HG02623 (cell line): Measurements from ENCODE around the gene PHF19.

Source experiments
- ATAC-seq: cut with Tn5 transposase; IDR thresholded peaks from one replicate; pipeline ENCODE4 v1.9.1; 2021; ENCODE audit warnings: moderate library complexity; ENCODE audit not compliant: unreplicated experiment

Gene PHF19

DNA sequence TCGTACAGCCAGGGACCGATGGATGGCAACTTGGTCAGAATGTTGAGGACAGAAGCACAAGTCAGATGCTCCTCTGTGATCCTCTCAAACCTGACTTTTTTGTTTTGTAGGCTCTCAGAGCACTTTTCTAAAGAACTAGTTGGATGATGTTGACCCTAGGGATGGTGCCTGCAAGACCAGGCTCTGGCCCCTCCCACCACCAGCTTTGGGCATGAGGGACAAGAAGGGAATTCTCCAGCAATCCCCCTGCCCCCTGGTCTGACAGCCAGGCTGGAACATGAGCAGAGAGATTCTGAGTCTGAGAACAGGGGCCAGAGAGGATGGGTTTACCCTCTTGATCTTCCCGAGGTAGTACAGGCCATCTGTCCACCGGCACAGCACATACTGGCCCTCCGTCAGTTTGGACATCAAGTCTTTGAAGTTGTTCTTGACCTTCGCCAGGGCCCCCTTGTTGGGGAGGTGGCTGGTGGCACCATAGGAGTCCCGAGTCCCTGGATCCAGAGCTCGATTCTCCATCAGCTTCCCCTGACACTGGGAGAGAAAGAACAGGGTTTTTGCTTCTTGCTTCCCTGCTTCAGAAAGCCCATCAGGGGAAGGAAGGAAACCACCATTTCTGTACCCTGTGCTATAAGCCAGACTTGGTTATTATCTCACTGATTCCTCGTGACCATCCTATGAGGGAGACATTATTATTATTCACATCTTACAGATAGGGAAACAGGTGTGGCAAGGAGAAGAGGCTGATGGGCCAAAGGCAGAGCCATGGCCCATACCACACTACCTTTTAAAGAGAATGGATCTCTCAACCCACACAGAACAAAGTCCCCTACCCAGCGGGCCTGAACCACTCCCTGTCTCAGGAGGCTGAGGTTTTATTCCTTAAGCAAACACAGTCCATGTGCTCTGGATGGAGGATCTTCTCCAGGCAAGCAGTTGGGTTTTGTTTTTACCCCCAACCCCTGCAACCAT lies 2.5 kb downstream of the PHF19 start:
- no peak for ATAC-seq

DNA sequence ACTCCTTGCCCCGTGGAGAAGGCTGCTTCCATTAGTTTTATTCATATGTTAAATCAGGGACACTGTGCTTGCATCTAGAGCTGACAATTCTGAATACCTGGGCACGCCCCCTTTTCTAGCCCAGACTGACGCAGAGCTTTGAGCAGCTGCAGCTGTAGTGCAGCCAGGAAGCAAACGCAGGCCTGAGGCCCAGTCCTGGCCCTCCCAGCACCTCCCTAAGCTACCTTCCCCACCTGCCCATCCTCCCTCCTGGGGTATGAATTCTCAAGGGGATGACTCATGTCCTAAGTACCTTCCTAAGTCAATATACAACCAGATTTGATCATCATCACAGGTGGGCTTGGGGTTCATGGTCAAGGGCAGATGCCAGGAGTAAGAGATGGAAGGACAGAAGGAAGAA lies 3.5 kb downstream of the PHF19 start:
- no peak for ATAC-seq

DNA sequence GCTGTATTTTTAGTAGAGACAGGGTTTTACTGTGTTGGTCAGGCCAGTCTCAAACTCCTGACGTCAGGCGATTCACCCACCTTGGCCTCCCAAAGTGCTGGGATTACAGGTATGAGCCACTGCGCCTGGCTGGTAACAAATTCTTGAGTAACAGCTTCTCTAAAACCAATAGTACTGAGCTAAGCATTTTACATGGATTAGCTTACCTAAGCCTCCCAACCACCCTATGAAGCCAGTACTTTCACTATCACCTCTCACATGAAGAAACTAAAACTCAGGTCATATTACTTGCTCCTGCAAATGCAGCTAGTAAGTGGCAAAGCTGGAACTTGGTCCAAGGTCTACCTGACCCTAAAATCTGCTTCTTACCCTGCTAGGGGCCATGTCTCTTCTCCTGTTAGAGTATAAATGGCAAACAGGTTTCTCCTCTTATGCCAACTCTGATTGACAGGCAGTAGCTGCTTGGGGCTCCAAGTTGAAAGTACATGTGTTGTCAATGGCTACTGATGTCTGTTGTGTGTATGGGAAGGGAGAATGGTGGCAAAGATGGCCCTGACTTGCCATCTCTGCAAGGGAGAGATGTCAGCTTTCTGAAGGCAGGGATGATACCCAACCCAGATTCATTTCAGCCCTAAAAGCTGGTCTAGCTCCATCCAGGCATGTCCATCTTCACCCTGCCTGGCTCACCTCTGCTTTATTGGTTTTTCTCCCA lies 4.0 kb downstream of the PHF19 start:
- no peak for ATAC-seq

DNA sequence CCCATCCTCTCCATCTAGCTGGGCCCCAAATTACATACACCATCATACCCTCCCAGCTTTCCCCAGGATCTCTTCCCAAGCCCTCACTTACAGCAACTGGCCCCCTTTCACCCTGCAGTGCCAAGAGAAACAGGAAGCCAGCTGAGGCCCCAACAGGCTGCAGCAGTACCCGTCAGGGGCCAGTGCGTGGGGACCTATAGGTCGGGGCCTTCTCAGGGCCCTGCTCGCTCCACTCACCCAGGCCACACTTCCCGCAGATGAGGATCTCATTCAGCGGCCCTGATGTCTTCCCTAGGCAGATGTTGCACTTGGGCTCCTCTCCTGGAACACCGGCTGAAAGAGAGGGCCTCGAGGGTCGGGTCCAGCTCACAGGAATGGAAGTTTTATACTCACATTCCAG lies 6.8 kb downstream of the PHF19 start:
- no peak for ATAC-seq

DNA sequence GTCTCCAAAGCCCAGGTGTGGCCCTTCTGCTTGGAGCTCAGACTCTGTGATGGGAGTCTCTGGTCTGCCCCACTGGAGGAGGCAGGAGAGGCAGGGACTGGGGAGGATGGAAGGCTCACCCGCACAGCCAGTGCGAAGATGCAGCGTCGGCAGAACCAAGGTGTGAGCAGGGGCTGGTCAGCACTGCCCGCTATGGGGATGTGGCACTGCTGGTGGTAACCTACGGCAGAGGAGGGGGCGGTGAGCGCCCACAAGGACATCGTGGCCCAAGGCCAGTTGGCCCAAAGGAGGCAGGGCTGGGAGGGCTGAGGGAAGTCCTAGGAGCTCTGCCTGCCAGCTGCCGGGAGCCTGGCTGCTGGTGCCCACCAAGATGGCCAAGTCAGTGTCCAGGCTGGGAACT lies 7.3 kb downstream of the PHF19 start:
- ATAC-seq = no peak

DNA sequence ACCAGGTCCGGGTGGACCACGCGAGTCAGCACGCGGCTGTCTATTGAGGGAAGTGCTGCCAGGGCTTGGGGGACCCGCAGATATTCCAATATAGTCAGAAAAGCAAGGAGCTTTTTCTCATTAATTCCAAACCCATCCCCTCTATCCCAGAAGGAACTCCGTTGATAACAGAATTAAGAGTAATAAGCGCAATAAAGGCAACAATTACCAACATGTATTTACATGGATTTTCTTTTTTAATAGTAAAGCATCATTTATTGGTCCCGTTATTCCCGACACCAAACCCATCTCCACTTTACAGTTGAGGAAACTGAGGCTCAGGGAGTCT lies 7.7 kb downstream of the PHF19 start:
- no peak for ATAC-seq

DNA sequence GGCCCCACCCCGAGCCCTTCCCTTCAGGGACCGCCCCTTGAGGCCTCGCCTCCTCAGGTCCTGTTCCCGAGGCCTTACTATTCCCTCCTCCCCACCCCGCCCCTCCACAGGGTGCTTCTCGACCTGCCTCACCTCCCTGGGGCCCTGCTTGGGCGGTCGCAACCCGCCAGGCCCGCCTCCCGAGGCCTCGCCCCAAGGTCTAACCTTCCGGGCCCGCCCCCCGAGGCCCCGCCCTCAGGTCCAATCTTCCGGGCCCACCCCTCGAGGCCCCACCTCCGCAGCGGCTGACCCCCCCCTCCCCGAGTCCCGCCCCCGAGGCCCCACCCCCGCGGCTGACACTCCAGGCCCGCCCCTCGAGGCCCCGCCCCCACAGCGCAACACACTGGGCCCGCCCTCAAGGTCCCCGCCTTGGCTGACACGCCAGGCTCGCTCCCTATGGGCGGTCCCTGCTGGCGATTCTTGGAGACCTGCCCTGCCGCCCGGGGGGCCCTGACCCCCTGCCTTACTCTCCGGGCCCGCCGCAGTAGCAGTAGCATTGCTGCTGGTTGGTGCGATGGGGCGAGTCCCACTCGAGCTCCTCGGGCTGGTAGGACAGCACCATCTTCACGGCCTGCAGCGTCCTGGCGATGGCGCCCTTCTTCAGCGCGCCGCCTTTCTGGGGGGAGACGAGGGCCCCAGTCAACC lies 8.2 kb downstream of the PHF19 start:
- peak; percentile 89 for ATAC-seq

DNA sequence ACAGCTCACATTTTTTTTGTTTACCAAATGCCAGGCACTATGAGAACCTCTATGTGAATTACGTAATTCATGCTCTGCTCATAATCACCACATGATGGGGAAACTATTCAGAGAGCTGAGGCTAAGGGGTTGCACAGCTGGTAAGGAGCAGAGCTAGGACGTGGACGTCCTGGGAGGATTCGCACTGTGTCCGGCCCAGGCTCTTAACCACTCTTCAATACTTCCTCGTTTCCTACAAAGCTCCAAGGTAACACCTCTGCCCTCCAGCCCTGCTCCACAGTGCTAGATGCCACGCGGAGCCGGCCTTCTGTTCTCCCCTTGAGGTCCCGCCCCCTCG lies 8.7 kb downstream of the PHF19 start:
- no peak for ATAC-seq

DNA sequence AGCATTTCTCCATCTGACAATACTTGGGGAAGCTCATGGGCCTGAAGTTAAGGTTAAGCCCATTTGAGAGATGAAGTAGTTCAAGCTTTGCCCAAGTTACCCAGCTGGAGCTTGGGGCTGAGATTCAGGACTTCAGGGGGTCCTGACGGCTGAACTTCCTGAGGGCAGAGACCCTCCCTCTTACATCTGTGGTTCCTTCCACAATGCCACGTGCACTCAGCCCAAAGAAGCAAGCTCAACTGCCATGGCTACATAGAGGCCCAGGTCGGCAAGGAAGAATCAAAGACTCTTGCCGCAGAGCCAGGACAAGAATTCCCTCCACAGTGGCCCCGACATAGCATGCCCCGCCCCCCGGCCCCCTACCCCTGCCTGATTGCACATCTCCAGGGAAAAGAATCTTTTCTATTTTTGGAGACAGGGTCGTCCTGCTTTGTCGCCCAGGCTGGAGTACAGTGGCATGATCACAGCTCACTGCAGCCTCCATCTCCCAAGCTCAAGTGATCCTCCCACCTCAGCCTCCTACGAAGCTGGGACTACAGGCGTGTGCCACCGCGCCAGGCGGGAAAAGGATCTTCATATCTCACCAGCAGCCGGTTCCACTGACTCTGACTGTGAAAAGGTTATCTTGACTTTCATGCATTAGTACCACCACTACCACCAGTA lies 9.2 kb downstream of the PHF19 start:
- ATAC-seq = no peak

DNA sequence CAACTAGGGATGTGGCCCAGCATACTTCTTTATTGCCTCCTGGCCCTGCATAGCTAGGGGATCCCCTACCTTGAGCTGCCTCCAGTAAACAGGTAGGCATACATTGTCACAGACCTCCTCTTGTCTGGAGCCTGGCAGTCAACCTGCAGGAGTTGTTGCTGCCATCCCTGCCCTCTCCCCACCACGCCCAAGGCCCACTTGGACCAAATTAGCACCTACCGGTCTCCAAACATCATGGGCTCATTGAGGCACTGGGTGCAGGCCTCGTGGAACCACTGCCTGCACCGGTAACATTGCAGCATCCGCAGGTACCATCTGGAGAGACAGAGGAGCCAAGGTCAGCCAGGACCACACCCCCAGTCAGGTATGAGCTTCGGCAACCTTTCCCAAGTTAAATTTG lies 10.3 kb downstream of the PHF19 start:
- ATAC-seq = no peak

DNA sequence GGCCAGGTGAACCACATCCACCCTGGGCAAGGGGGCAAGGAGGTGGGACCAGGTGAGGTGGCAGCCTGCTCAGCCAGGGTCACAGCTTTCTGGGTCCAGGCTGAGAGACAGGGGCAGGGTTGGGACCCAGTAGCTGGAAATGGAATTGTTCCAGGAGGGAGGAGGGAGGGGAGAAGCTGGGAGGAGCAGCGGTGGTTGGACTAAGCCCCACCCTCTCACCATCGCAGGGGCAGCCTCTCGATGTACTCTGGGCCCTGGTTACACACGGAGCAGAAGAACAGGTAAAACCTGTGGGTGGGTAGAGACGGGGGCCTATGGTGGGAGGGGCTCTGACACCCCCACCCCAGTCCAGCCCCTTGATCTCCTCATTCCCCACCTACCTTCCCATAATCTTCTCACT lies 11.2 kb downstream of the PHF19 start:
- ATAC-seq = no peak

DNA sequence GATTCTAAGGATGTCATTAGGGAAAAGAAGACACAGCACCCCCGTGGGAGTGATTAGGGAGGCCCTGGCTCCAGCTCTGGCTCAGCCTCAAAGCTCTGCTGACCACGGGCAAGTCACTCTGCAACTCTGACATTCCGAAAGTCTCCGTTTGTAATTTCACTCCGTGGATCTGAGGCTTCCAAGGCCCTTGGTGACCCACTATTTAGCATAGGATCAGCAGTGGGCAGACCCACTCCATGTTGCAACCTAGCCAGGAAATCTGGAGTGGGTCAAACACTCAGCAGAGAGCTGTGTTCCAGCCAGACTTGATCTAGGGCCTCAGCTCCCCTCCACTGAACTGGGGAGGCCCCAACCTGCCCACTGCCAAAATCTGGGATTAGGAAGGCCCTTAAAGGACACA lies 11.8 kb downstream of the PHF19 start:
- ATAC-seq = no peak

DNA sequence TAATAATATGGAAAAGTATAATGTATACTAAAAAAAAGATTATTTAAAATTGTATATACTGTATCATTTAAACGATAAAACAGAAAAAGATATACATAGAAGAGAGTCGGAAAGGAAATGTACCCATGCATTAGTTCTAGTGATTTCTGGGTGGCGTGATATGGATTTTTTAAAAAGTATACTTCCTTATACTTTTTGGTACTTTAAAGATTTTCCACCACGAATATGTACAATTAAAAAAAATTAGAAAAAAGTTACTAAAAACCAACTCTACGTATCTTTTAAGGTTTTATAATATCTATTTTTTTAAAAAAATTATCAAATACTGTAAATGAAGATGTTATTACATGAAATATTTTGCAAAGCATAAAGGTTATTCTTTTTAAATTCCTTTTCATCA lies 12.3 kb downstream of the PHF19 start:
- no peak for ATAC-seq

DNA sequence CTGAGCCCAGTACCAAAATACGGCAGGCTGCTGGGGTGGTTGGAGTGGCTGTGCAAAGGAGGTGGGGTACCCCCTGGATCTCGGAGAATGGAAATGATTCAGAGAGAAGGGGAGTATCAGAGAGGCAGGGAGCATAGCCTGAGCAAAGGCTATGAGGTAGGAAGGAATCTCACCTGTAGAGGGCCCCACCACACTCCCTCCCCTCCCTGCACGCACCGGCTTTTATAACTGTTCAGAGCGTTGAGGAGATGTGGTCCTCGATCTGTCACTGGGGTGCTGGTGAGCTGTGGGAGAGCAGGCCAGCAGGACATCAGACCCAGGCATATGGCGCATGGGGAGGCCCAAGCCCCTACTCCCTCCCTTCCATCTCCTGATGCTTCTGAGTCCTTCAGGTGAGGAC lies 13.2 kb downstream of the PHF19 start:
- ATAC-seq = no peak

DNA sequence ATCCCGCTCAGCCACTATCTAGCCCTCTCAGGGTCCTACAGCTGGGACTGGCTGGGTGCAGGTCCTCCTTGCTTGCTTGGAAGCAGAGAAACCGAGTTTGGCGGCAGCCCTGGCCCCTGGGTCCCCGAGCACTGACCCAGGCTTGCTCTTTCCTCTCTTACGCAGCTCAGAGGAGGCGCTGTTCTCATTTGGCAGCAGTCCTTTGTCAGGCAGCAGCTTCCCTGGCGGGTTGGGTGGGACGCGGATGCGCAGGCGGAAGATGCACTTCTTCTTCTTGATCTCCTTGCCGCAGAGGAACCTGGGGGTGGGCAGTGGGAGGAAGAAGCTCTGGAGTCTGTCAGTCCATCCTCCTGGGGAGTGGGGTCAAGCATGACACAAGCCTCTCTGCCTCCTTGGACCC lies 14.5 kb downstream of the PHF19 start:
- no peak for ATAC-seq

DNA sequence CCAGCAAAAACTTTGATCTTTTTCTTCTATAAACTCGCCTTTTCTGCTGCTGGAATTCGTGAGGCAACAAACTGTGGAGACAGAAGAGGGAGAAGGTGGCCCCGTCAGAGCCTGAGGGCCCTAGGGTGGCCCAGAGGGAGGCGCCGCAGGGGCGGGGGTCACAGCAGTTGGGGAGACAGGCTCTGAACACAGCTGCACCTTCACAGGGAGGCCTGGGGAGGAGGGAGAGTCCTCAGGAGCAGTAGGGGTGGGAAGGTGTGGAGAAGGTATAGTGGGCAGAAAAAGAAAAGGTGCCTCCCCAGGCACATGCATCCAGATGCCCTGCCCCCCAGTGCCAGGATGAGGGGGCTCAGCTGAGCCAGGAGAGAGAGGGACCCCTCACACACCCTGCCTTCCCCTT lies 15.1 kb downstream of the PHF19 start:
- ATAC-seq = no peak

DNA sequence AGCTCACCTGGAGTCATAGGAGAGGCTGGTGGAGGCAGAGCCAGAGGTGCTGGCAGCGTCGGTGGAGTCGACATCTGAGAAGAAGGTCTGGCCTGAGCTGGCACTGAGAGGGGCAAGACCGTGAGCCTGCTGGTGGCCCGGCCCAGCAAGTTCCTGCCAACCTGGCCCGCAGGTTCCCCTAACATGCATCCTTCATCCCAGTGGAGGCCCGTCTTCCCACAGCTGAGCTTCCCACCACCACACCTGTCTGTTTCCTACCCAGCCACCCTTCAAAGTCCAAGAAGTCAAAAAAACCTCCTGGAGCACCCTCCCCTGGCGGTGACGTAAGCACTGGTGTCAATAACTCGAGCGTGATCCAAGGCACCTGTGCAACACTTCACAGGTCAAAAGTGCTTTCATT lies 16.9 kb downstream of the PHF19 start:
- ATAC-seq = no peak

DNA sequence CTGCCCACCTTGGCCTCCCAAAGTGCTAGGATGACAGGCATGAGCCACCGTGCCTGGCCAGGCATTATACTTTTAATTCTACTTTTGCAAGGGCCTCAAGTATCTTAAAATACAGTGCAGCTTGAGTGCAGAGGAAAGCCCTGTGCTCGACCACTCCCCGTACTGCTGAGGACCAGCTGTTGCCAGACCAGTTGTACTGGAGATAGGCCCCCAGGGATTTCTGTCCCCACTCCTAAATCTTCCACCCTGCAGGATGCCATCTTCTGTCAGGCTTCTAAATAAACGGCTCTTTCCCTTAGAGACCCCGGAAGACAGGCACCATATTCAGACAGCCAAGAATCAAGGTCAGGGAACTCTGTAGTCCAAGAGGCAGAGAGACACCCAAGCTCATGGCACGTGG lies 17.6 kb downstream of the PHF19 start:
- no peak for ATAC-seq

DNA sequence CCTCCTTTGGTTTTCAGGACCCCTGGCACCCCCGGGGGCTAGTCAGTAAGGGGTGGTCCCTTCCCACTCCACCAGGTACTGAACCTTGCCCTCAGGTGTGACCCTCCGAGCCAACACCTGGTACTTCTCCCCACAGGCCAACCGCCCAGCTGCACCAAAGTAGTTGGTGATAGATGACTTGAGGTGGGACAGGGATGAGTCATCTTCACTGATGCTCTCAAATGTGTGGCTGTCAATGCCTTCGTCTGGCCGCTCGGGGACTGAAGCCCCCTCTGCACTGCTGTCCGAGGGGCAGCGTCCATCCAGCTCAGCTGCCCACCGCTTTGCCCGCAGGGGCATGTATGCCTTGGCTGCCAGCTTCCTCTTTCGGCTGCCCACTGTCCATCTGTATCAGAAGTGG lies 19.1 kb downstream of the PHF19 start:
- no peak for ATAC-seq

DNA sequence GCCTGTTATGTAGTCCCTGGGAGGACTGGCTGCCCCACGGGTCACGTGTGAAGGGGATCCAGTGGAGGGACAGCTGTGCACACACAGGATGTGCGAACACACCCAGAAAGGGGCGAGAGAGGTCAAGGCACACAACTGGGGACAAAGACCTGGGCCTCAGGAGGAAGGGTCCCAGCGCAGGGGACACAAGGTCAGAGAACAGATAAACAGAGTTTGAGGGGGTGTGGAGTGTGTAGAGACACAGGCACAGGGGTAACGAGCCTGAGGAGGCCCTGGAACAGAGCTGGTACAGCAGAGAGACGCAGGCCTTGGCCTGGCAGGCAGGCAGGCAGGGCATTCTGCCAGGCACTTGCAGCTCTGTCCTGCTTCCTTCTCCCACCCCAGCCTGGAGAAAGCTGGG lies 19.5 kb downstream of the PHF19 start:
- ATAC-seq = no peak

DNA sequence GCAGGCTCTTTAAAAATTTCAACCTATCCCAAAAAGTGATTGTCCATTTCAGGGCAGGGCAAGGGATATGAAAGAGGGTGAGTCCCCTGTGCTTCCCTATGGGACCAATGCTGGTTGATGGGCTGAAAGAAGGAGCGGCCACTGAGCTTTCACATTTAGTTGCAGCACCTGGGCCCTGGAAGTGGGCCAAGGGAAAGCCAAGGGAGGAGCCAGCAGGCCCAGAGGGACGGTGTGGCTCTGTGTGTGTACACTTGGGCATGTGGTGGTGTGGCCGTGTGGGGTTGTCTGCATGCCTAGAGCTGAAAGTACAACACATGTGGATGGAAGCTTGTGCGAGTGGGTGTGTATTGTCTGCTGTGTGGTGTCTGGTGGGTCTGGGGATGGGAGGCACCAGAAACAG lies 20.3 kb downstream of the PHF19 start:
- ATAC-seq = no peak
